Raji (cell line): Measurements from ENCODE around the gene IQCM.

Source experiments
- POLR2A ChIP-seq: IDR thresholded peaks from 2 replicates; pipeline ENCODE4 v1.6.1; 2011; ENCODE audit warnings: low read depth, low read length, control low read depth; ENCODE audit not compliant: insufficient read depth

IQCM gene

GRCh38 chr4:149791851-149792250 lies 23.8 kb downstream of the IQCM start:
- TF ChIP-seq POLR2A = no peak

GRCh38 chr4:149790172-149790907 lies 25.3 kb downstream of the IQCM start:
- TF ChIP-seq POLR2A = no peak

GRCh38 chr4:149788300-149788699 lies 27.3 kb downstream of the IQCM start:
- no peak for TF ChIP-seq POLR2A

GRCh38 chr4:149785696-149786431 lies 29.8 kb downstream of the IQCM start:
- no peak for TF ChIP-seq POLR2A

- no peak for TF ChIP-seq POLR2A
Observed at GRCh38 chr4:149784018-149784417, 31.6 kb downstream of the IQCM start.

- TF ChIP-seq POLR2A = no peak
Observed at GRCh38 chr4:149781150-149781549, 34.5 kb downstream of the IQCM start.

GRCh38 chr4:149768477-149768876 lies 47.2 kb downstream of the IQCM start:
- TF ChIP-seq POLR2A = no peak

GRCh38 chr4:149766135-149766534 lies 49.5 kb downstream of the IQCM start:
- TF ChIP-seq POLR2A = no peak

- no peak for TF ChIP-seq POLR2A
Observed at GRCh38 chr4:149765630-149766029, 50.0 kb downstream of the IQCM start.

- TF ChIP-seq POLR2A = no peak
Observed at GRCh38 chr4:149755969-149756368, 59.7 kb downstream of the IQCM start.

GRCh38 chr4:149754526-149754925 lies 61.1 kb downstream of the IQCM start:
- TF ChIP-seq POLR2A = no peak

GRCh38 chr4:149752729-149753128 lies 62.9 kb downstream of the IQCM start:
- TF ChIP-seq POLR2A = no peak

GRCh38 chr4:149751174-149751573 lies 64.5 kb downstream of the IQCM start:
- no peak for TF ChIP-seq POLR2A

- no peak for TF ChIP-seq POLR2A
Observed at GRCh38 chr4:149749784-149750183, 65.9 kb downstream of the IQCM start.

- no peak for TF ChIP-seq POLR2A
Observed at GRCh38 chr4:149747646-149748045, 68.0 kb downstream of the IQCM start.

- no peak for TF ChIP-seq POLR2A
Observed at GRCh38 chr4:149746276-149746675, 69.4 kb downstream of the IQCM start.
